ENCODE measurements around the gene HBE1.
"Not testable (repeated sequence)": the region's sequence is repeated elsewhere in the genome, so short reads cannot be mapped to it uniquely, and the experiment has no call there.

HBE1 gene

GRCh38 chr11:5285703-5286340 lies 16.1 kb upstream of the HBE1 start:
- DNase-seq (ENCODE audit: low read depth): no peak

- DNase-seq (ENCODE audit: low read depth): no peak
Observed at GRCh38 chr11:5284637-5285036, 14.9 kb upstream of the HBE1 start.

- no peak for DNase-seq (ENCODE audit: low read depth)
Observed at GRCh38 chr11:5283882-5284281, 14.1 kb upstream of the HBE1 start.

GRCh38 chr11:5283086-5283485 lies 13.3 kb upstream of the HBE1 start:
- no peak for DNase-seq (ENCODE audit: low read depth)

- no peak for DNase-seq (ENCODE audit: low read depth)
Observed at GRCh38 chr11:5282628-5283027, 12.9 kb upstream of the HBE1 start.

- DNase-seq (ENCODE audit: low read depth): no peak
Observed at GRCh38 chr11:5281596-5281995, 11.9 kb upstream of the HBE1 start.

- no peak for DNase-seq (ENCODE audit: low read depth)
Observed at GRCh38 chr11:5280582-5281102, 10.9 kb upstream of the HBE1 start.

GRCh38 chr11:5279471-5280090 lies 9.8 kb upstream of the HBE1 start:
- DNase-seq (ENCODE audit: low read depth): no peak

- DNase-seq (ENCODE audit: low read depth): no peak
Observed at GRCh38 chr11:5277807-5278382, 8.2 kb upstream of the HBE1 start.

GRCh38 chr11:5276697-5277096 lies 7.0 kb upstream of the HBE1 start:
- DNase-seq (ENCODE audit: low read depth): no peak

GRCh38 chr11:5275369-5276110 lies 5.8 kb upstream of the HBE1 start:
- DNase-seq (ENCODE audit: low read depth): no peak

- no peak for DNase-seq (ENCODE audit: low read depth)
Observed at GRCh38 chr11:5274395-5274794, 4.7 kb upstream of the HBE1 start.

- no peak for DNase-seq (ENCODE audit: low read depth)
Observed at GRCh38 chr11:5272395-5273017, 2.8 kb upstream of the HBE1 start.

GRCh38 chr11:5267033-5267563 lies 2.6 kb downstream of the HBE1 start:
- no peak for DNase-seq (ENCODE audit: low read depth)

GRCh38 chr11:5266609-5267008 lies 3.1 kb downstream of the HBE1 start:
- no peak for DNase-seq (ENCODE audit: low read depth)

GRCh38 chr11:5265832-5266231 lies 3.9 kb downstream of the HBE1 start:
- no peak for DNase-seq (ENCODE audit: low read depth)

GRCh38 chr11:5258543-5259262 lies 11.0 kb downstream of the HBE1 start:
- DNase-seq (ENCODE audit: low read depth): no peak

- DNase-seq (ENCODE audit: low read depth): no peak
Observed at GRCh38 chr11:5257296-5257695, 12.4 kb downstream of the HBE1 start.

- DNase-seq (ENCODE audit: low read depth): not testable (repeated sequence)
Observed at GRCh38 chr11:5254646-5255413, 14.9 kb downstream of the HBE1 start, which contains the start of gene HBG2. HBG2 (minus strand) TSS chr11:5254781; CDS start chr11:5254728, 53 bp downstream.

- not testable (repeated sequence) for DNase-seq (ENCODE audit: low read depth)
Observed at GRCh38 chr11:5254023-5254422, 15.7 kb downstream of the HBE1 start.

All from stimulated activated CD8-positive, alpha-beta memory T cell treated with anti-CD3 and anti-CD28 coated beads, Interleukin-15, amount 100 ng/mL, for 24 hours (primary cell).